AG08395 (cell line): ENCODE data around the gene OR2B3.
"Not testable (repeated sequence)": the region's sequence is repeated elsewhere in the genome, so short reads cannot be mapped to it uniquely, and the experiment has no call there.

Experiments used
- DNase-seq: peaks from one replicate; pipeline ENCODE4 v3.0.0; 2012; ENCODE audit warnings: mixed read lengths, low spot score

OR2B3 gene, protein sequence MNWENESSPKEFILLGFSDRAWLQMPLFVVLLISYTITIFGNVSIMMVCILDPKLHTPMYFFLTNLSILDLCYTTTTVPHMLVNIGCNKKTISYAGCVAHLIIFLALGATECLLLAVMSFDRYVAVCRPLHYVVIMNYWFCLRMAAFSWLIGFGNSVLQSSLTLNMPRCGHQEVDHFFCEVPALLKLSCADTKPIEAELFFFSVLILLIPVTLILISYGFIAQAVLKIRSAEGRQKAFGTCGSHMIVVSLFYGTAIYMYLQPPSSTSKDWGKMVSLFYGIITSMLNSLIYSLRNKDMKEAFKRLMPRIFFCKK

DNA sequence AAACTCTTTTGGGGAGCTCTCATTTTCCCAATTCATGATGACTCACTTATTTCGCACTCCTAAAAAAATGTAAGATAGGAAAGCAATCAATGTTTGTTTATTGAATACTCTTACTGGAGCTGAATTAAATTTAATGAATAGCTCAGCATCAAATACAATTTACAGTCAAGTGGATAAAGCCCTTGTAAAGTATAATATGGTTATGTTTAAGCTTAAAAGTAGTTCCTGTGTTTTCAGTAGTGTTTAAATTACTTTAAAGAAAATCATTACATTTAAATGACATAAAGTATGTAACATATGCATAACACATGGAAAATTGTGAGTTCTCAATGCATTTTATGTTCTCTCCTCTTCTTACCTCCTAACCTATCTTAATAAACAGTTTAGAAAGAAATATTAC is at the start of gene OR2B3:
TSS of gene OR2B3 (minus strand) at position 101 of the 400 bp plus-strand sequence. CDS start at position 36, 65 bp downstream.
- DNase-seq = no peak

DNA sequence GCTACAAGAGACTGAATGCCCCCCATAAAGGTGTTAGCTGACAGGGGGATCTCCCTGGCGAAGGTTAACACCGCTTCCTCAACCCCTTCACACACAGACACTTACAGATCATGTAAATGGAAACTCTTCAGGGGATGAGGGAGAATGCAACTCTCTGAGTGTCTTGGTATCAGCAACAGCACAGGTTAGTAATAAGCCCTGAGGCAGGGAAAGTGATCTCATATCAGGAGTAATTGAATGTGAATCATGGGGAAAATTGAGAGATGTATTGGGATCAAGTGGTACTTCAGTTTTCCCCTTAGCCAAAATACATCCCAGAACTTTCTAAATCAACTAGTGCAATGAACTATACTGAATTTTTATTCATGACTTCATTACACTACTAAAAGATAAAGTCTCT is 44.6 kb upstream of the OR2B3 start:
- DNase-seq = no peak

DNA sequence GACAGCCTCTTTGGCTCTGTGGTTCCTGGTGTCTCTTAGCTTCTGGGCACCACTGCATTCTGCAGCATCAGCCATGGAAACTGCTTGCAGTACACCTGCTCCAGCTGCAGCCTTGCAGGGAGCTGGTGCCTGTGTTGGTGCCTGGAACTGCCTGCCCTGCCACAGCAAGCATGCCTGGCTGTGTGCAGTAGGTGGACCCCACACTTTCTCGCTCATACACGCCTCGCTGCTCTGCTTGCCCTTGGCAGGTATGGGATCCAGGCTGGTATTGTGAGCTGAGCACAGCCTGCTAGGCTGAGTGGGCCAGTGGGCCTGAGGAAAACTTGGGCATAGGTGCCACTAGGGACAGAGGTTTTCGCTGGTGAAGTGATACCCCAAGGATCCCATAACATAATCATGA is 43.5 kb upstream of the OR2B3 start:
- DNase-seq = no peak

DNA sequence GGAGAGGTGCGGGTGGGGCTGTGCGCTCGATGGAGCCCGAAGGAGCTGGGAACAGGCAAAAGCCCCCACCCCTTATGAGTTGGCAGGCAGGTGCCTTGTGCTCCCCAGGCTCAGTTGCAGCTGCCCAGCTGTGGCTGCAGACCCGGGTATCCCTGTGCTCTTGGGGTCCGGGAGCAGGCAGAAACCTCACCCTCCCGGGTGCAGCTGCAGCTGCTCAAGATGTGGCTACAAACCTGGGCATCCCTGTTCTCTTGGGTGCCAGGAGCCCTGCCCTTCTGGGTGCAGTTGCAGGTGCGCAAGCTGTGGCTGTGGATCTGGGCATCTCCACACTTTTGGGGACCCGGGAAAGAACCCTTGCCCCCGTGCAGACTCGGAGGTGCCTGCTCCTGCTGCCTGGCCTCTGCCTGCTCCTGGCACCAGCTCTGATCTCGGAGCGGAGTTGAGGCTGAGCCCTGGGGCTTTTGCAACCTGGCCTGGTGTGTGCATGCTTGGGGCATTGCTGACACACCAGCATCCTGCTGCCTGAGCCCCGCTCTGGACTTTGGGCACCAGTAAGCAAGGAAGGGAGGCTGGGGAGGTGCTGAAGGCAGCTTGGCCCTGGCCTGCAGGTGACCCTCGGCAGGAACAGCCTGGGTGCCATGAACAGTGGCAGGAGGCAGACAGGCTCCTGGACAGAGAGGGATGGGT is 42.4 kb upstream of the OR2B3 start:
- DNase-seq = no peak

DNA sequence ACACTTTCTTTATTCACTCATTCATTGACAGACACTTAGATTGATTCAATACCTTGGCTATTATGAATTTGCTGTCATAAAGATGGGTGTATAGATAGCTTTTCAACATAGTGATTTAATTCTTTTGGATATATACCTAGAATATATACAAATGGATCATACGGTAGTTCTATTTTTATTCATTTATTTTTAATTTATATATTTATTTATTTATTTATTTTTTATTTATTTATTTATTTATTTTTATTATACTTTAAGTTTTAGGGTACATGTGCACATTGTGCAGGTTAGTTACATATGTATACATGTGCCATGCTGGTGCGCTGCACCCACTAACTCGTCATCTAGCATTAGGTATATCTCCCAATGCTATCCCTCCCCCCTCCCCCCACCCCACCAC is 27.9 kb upstream of the OR2B3 start:
- DNase-seq = not testable (repeated sequence)

DNA sequence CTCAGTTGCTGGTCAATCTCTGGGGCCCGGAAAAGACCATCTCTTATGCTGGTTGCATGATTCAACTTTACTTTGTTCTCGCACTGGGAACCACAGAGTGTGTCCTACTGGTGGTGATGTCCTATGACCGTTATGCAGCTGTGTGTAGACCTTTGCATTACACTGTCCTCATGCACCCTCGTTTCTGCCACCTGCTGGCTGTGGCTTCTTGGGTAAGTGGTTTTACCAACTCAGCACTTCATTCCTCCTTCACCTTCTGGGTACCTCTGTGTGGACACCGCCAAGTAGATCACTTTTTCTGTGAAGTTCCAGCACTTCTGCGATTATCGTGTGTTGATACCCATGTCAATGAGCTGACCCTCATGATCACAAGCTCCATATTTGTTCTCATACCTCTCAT is 25.0 kb upstream of the OR2B3 start:
- no peak for DNase-seq

DNA sequence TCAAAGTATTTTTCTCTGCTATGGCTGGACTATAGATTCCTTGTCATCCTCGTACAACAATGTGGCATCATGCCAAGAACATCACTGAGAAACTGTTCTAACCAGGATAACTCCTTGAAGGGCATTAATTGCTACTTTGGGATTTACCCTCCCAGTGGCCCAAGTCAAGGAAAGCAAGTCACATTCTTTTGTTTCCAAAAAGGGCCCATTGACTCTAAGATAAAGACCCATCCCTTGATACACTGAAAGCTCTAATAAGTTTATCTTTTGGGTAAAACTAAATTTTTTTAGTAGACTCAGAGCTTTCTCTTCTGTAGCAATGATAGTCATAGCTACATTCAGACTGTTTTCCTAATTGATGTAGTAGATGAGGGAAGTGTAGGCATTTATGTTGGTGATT is 20.6 kb upstream of the OR2B3 start, which contains the start of gene OR2J3:
TSS of gene OR2J3 (plus strand) at position 301 of the 400 bp plus-strand sequence. CDS start 3,833 bp downstream, outside the sequence.
- no peak for DNase-seq

DNA sequence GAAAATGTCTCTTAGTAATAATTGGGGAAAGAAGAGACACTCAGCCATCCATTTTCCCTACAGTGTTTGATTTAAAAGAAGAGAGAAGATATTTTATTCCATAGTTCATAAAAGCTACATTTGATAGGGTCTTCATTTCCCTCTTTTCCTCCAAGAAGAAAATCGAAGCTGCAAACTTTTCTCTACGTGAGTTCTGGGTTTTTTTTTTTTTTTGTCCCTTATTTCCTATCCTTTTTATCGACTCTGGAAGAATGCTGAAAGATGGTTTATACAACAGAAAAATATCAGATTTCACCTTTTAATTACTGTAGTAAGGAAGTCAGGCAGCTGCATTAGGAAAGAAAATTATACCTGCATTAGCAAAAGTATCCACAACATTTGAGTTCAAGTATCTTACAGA is 12.1 kb upstream of the OR2B3 start, which contains the start of gene OR2J1:
TSS of gene OR2J1 (plus strand) at position 301 of the 400 bp plus-strand sequence. CDS start 1,453 bp downstream, outside the sequence.
- DNase-seq = no peak

DNA sequence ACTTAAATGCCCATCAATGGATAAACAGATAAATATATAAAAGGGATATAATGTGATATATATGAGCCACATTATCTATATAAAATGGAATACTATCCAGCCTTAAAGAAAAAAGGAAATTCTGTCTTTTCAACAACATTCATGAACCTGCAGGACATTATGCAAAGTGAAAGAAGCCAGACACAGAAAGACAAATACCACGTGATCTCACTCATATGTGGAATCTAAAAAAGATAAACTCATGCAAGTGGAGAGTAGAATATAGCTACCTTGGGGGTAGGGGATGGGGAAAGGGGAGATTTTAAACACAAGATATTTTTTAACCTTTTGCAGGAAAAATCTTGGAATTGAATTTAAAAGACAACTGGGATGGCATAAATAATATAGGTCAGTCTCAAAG is 10.7 kb upstream of the OR2B3 start:
- DNase-seq = no peak

DNA sequence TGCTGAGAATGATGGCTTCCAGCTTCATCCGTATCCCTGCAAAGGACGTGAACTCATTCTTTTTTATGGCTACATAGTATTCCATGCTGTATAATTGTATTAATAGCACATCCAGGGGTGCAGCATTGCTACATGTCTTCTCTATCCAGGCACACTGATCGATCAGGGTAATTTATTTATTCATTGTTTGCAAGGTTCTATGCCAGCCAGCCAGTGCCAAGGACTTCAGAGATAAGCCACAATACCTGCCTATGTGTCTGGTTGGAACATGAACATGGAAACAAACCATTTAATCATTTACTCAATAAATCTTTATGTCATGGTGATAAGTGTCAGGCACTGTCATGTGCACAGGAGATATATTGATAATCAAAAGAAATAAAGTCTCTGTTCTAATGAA is 5.8 kb upstream of the OR2B3 start:
- DNase-seq = no peak

DNA sequence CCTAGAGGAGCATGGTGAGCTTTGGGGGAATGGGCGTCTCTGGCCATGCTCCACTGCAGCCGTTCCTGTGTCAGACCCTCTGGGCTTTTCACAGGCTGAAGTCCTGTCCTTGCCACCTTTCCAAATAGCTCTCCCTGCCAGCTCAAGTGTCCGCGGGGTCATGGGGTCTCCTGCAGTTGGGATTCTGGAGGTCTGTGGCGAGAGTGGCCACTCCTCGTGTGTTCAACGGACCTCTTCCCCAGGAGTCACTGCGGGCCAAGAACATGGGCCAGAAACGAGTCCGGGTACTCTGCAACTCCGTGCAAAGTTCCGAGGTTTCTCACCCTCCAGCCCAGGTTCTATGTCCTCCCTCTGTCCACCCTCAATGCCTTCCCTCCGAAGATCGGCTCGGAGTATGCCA is 4.7 kb downstream of the OR2B3 start:
- DNase-seq = no peak

DNA sequence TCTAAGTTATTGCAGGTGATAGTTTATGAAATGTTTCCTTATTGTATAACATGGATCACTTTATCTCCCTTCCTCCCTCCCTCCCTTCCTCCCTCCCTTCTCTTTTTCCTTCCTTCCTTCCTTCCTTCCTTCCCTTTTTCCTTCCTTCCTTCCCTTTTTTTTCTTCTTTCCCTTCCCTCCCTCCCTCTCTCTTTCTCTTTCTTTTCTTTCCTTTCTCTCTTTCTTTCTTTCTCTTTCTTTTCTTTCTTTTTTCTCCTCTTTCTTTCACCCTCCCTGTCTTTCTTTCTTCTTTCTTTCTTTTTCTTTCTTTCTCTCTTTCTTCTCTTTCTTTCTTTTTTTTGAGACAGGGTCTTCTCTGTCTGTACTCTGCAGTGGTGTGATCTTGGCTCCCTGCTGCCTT is 5.8 kb downstream of the OR2B3 start:
- DNase-seq = no peak

DNA sequence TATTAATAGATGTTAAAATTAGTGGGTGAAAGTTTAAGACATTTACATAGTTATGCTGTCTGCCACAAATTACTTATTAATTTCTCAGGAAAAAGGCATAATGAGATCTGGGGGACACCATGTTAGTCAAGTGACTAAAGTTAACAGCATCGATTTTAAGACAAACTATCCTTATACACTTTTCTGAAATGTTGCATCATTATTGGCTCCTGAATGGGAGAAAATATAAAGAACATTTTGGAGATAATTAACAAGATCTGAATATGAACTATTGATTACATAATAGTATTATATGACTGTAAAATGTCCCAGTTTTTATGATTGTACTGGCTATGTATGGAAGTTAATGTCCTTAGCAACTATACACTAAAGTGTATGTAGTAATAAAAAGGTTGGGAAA is 7.9 kb downstream of the OR2B3 start:
- no peak for DNase-seq

DNA sequence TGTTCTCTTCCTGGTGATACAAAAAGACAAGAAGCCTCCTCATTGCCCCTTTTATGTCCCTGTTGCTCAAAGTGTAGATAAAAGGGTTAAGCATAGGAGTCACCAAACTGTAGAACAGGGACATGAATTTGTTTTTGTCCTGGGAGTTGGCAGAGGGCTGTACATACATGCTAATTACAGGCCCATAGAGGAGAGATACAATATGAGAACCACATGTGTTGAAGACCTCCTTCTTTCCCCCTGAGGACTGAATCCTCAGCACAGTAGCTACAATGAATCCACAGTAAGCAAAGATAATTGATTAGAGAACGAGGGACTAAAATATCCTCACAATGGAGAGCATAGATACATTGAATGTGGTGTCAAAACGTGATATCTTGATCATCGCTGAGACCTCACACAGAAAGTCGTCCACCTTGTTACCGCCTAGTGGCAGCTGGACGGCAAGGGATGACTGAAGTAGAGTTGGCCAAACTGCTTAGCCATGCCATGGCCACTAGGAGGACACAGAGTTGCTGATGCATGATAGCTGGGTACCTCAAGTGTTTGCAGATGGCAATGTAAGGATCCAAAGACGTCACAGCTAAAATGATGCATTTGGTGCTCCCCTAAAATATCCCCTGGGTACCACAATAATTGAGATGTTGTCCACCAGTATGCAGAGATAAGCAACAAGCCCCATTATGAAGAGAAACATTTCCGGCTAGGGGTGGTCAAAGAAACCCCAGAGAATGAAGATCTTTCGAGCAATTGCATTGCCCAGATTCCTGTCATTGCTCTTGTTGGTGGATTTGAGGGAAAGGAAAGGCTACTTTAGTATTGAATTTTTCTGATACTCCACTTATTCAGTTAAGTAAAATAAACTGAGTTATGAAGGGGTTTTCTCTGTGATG is 15.0 kb downstream of the OR2B3 start:
- DNase-seq = no peak

DNA sequence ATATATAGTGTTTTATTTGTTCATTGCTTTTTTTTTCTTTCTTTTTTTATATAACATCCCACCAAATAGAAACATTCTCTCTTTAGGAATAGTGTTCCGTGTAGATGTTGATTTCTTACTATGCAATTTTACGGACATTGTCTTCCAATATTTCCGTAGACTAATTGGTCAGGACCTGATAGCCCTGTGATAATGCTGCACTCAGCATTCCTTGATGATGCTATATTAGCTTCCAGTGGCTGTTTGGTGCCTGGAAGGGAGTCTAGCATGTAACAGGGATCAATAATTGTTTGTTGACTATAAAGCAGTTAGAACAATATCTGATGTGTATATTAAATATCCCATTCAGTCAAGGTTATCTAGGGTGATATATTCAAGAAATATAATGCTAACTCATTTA is 35.4 kb downstream of the OR2B3 start:
- DNase-seq = no peak

DNA sequence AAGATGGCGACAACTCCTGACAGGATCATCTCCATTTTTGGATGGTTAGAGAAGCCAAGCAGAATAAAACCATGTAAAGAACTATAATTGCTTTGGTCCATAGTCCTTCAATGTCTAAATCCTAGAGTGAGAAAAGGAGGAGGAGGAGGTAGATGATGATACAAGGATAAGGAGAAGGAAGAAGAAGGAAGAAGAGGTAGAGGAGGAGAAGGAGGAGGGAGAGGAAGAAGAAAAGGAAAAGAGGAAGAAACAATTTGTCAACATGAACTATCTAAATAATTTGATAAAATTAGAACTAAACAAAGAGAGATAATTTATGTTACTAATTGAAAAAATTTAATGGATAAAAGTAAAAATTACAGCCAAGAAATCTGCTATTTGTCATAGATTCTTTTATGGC is 42.0 kb downstream of the OR2B3 start, which contains the start of gene OR2W1:
TSS of gene OR2W1 (minus strand) at position 101 of the 400 bp plus-strand sequence. CDS start at position 101, 0 bp downstream.
- no peak for DNase-seq
